Stimulated activated naive B cell treated with anti-CD40 and anti-IgM and Interleukin-4, amounts not matched to agents 10 μg/mL and 1 μg/mL and 100 μg/mL, for 72 hours (primary cell): Measurements from ENCODE around the gene NUMB.

Experiments used
- ATAC-seq, 2 donors: fragments of 150-1000 bp; cut with Tn5 transposase; replicated peaks; 2 replicates each; pipeline ENCODE4 v1.10.0; 2021; ENCODE audit warnings: moderate library complexity in 1 of 2
- DNase-seq: peaks from one replicate; pipeline ENCODE4 v3.0.0; 2021
- H3K27ac Mint-ChIP-seq: one replicate; pipeline ENCODE4 v1.8.0; 2022; ENCODE audit warnings: mild to moderate bottlenecking, mixed read lengths
- H3K27me3 Mint-ChIP-seq, 2 donors: one replicate each; pipeline ENCODE4 v1.8.0; 2022; ENCODE audit warnings: mixed read lengths in 2 of 2
- H3K36me3 Mint-ChIP-seq, 2 donors: one replicate each; pipeline ENCODE4 v1.8.0; 2022; ENCODE audit warnings: mixed read lengths in 2 of 2, mild to moderate bottlenecking in 1 of 2
- H3K4me1 Mint-ChIP-seq, 2 donors: one replicate each; pipeline ENCODE4 v1.8.0; 2022; ENCODE audit warnings: mixed read lengths in 2 of 2, mild to moderate bottlenecking in 1 of 2
- H3K4me3 Mint-ChIP-seq, 2 donors: one replicate each; pipeline ENCODE4 v1.8.0; 2022; ENCODE audit warnings: mild to moderate bottlenecking in 2 of 2, mixed read lengths in 2 of 2, moderate library complexity in 1 of 2
- H3K9me3 Mint-ChIP-seq, 2 donors: one replicate each; pipeline ENCODE4 v1.8.0; 2022; ENCODE audit warnings: mixed read lengths in 2 of 2, mild to moderate bottlenecking in 1 of 2

Gene NUMB

GRCh38 chr14:73255693-73256225, 202.6 kb downstream of the NUMB start:
- H3K4me3 Mint-ChIP-seq, result no peak overlapping the region
- DNase-seq (no peak), ATAC-seq (no peak)
- H3K4me1 Mint-ChIP-seq, result no peaks in the 10 kb centered on the region
- H3K27ac Mint-ChIP-seq, result no peak overlapping the region
- H3K9me3 Mint-ChIP-seq, result no peaks in the 10 kb centered on the region
- H3K36me3 Mint-ChIP-seq, result no peaks in the 10 kb centered on the region
- no peaks in the 10 kb centered on the region for H3K27me3 Mint-ChIP-seq

GRCh38 chr14:73255005-73255400, 203.3 kb downstream of the NUMB start:
- no peak for DNase-seq
- H3K9me3 Mint-ChIP-seq, result no peaks in the 10 kb centered on the region
- H3K27me3 Mint-ChIP-seq, result no peaks in the 10 kb centered on the region
- ATAC-seq, result no peak
- H3K4me1 Mint-ChIP-seq, result peaks cover 0 to under 1% of the 10 kb centered on the region in 2 donors
- H3K36me3 Mint-ChIP-seq, result no peaks in the 10 kb centered on the region
- H3K27ac Mint-ChIP-seq, result no peak overlapping the region
- no peak overlapping the region for H3K4me3 Mint-ChIP-seq

GRCh38 chr14:73254247-73255004, 203.9 kb downstream of the NUMB start:
- ATAC-seq (no peak), DNase-seq (no peak)
- H3K4me1 Mint-ChIP-seq, result peaks cover 3 to 5% of the 10 kb centered on the region in 2 donors
- H3K36me3 Mint-ChIP-seq, result no peaks in the 10 kb centered on the region
- H3K4me3 Mint-ChIP-seq, result no peak overlapping the region
- H3K27me3 Mint-ChIP-seq, result no peaks in the 10 kb centered on the region
- H3K9me3 Mint-ChIP-seq, result no peaks in the 10 kb centered on the region
- no peak overlapping the region for H3K27ac Mint-ChIP-seq

GRCh38 chr14:73253721-73254120, 204.6 kb downstream of the NUMB start:
- ATAC-seq, result no peak
- H3K4me3 Mint-ChIP-seq, result no peak overlapping the region

GRCh38 chr14:73253323-73253610, 205.1 kb downstream of the NUMB start:
- no peaks in the 10 kb centered on the region for H3K9me3 Mint-ChIP-seq
- no peak overlapping the region for H3K4me3 Mint-ChIP-seq
- H3K27me3 Mint-ChIP-seq, result no peaks in the 10 kb centered on the region
- no peak for ATAC-seq
- H3K36me3 Mint-ChIP-seq, result no peaks in the 10 kb centered on the region
- DNase-seq, result no peak
- H3K27ac Mint-ChIP-seq, result no peak overlapping the region
- peaks cover 13 to 16% of the 10 kb centered on the region in 2 donors for H3K4me1 Mint-ChIP-seq

More at GRCh38 chr14:73253721-73254120, 204.6 kb downstream of the NUMB start:
- Mint-ChIP-seq H3K27me3 (no peaks in the 10 kb centered on the region), H3K9me3 (no peaks in the 10 kb centered on the region), H3K4me1 (peaks cover 8 to 11% of the 10 kb centered on the region in 2 donors), H3K27ac (peak overlapping the region; percentile 51), H3K36me3 (no peaks in the 10 kb centered on the region)
- DNase-seq, result no peak

GRCh38 chr14:73252491-73253322, 205.6 kb downstream of the NUMB start:
- no peaks in the 10 kb centered on the region for H3K36me3 Mint-ChIP-seq
- H3K4me1 Mint-ChIP-seq, result peaks cover 19 to 21% of the 10 kb centered on the region in 2 donors
- H3K27ac Mint-ChIP-seq, result no peak overlapping the region
- no peak for DNase-seq
- no peak for ATAC-seq
- no peaks in the 10 kb centered on the region for H3K9me3 Mint-ChIP-seq
- H3K4me3 Mint-ChIP-seq, result no peak overlapping the region
- H3K27me3 Mint-ChIP-seq, result no peaks in the 10 kb centered on the region

GRCh38 chr14:73251516-73252215, 206.7 kb downstream of the NUMB start:
- Mint-ChIP-seq H3K36me3 (peaks cover 0 to 5% of the 10 kb centered on the region in 2 donors), H3K27me3 (peaks cover 0 to 4% of the 10 kb centered on the region in 2 donors), H3K4me3 (no peak overlapping the region), H3K4me1 (peaks cover 28 to 32% of the 10 kb centered on the region in 2 donors), H3K9me3 (peaks cover 1 to 5% of the 10 kb centered on the region in 2 donors), H3K27ac (no peak overlapping the region)
- ATAC-seq, result no peak
- DNase-seq, result no peak

GRCh38 chr14:73250781-73251500, 207.4 kb downstream of the NUMB start:
- H3K4me1 Mint-ChIP-seq, result peaks cover 28 to 39% of the 10 kb centered on the region in 2 donors
- no peak overlapping the region for H3K4me3 Mint-ChIP-seq
- peaks cover 1 to 5% of the 10 kb centered on the region in 2 donors for H3K9me3 Mint-ChIP-seq
- peaks cover 0 to 5% of the 10 kb centered on the region in 2 donors for H3K36me3 Mint-ChIP-seq
- DNase-seq, result no peak
- H3K27ac Mint-ChIP-seq, result no peak overlapping the region
- no peak for ATAC-seq
- H3K27me3 Mint-ChIP-seq, result peaks cover 0 to 4% of the 10 kb centered on the region in 2 donors

- ATAC-seq, result no peak
- no peak for DNase-seq
- H3K36me3 Mint-ChIP-seq, result peaks cover 0 to 5% of the 10 kb centered on the region in 2 donors
- peaks cover 0 to 4% of the 10 kb centered on the region in 2 donors for H3K27me3 Mint-ChIP-seq
- H3K27ac Mint-ChIP-seq, result peak overlapping the region; percentile 63
- no peak overlapping the region for H3K4me3 Mint-ChIP-seq
- peaks cover 28 to 40% of the 10 kb centered on the region in 2 donors for H3K4me1 Mint-ChIP-seq
- peaks cover 1 to 5% of the 10 kb centered on the region in 2 donors for H3K9me3 Mint-ChIP-seq
These were observed 208.0 kb downstream of the NUMB start for GRCh38 chr14:73250317-73250713.

- DNase-seq (no peak), ATAC-seq (no peak)
- no peak overlapping the region for H3K4me3 Mint-ChIP-seq
- H3K9me3 Mint-ChIP-seq, result peaks cover 1 to 5% of the 10 kb centered on the region in 2 donors
- H3K36me3 Mint-ChIP-seq, result peaks cover 0 to 5% of the 10 kb centered on the region in 2 donors
- H3K27ac Mint-ChIP-seq, result peak overlapping the region; percentile 63
- peaks cover 0 to 8% of the 10 kb centered on the region in 2 donors for H3K27me3 Mint-ChIP-seq
- peaks cover 31 to 46% of the 10 kb centered on the region in 2 donors for H3K4me1 Mint-ChIP-seq
These were observed 208.6 kb downstream of the NUMB start for GRCh38 chr14:73249564-73250316.

- peaks cover 0 to 13% of the 10 kb centered on the region in 2 donors for H3K27me3 Mint-ChIP-seq
- no peak overlapping the region for H3K27ac Mint-ChIP-seq
- no peak overlapping the region for H3K4me3 Mint-ChIP-seq
- H3K4me1 Mint-ChIP-seq, result peaks cover 35 to 46% of the 10 kb centered on the region in 2 donors
- peaks cover 0 to 5% of the 10 kb centered on the region in 2 donors for H3K36me3 Mint-ChIP-seq
- H3K9me3 Mint-ChIP-seq, result peaks cover 1 to 5% of the 10 kb centered on the region in 2 donors
- DNase-seq, result no peak
- no peak for ATAC-seq
These were observed 209.2 kb downstream of the NUMB start for GRCh38 chr14:73249108-73249507.

GRCh38 chr14:73248108-73248868, 210.1 kb downstream of the NUMB start:
- peaks cover 5 to 18% of the 10 kb centered on the region in 2 donors for H3K27me3 Mint-ChIP-seq
- H3K4me1 Mint-ChIP-seq, result peaks cover 40 to 53% of the 10 kb centered on the region in 2 donors
- peak overlapping the region in 1 of 2 donors; percentile 46 for H3K4me3 Mint-ChIP-seq
- peaks cover 1 to 5% of the 10 kb centered on the region in 2 donors for H3K9me3 Mint-ChIP-seq
- peak overlapping the region; percentile 65 for H3K27ac Mint-ChIP-seq
- peak; percentile 66 to 75 for ATAC-seq
- DNase-seq, result peak; percentile 32
- H3K36me3 Mint-ChIP-seq, result peaks cover 0 to 5% of the 10 kb centered on the region in 2 donors
